GM18909 (cell line): ENCODE data around the gene KCNK18.

Experiments
- ATAC-seq: cut with Tn5 transposase; IDR thresholded peaks from one replicate; pipeline ENCODE4 v1.9.1; 2021; ENCODE audit warnings: mild to moderate bottlenecking; ENCODE audit not compliant: unreplicated experiment, poor library complexity

The KCNK18 gene

GRCh38 chr10:117248750-117249465 is 51.6 kb downstream of the KCNK18 start:
- no peak for ATAC-seq

GRCh38 chr10:117249493-117250093 is 52.3 kb downstream of the KCNK18 start:
- ATAC-seq, result peak; percentile 91

- ATAC-seq, result no peak
Observed at GRCh38 chr10:117250411-117250810, 53.1 kb downstream of the KCNK18 start.

- no peak for ATAC-seq
Observed at GRCh38 chr10:117253908-117254307, 56.6 kb downstream of the KCNK18 start.

- ATAC-seq, result no peak
Observed at GRCh38 chr10:117254338-117254737, 57.0 kb downstream of the KCNK18 start.

GRCh38 chr10:117254774-117255735 is 57.8 kb downstream of the KCNK18 start:
- ATAC-seq, result no peak

- ATAC-seq, result no peak
Observed at GRCh38 chr10:117255835-117256460, 58.7 kb downstream of the KCNK18 start.

- no peak for ATAC-seq
Observed at GRCh38 chr10:117256910-117257309, 59.6 kb downstream of the KCNK18 start.

GRCh38 chr10:117257721-117258120 is 60.4 kb downstream of the KCNK18 start:
- ATAC-seq, result no peak

- ATAC-seq, result no peak
Observed at GRCh38 chr10:117259279-117259678, 62.0 kb downstream of the KCNK18 start.
